Stimulated activated CD4-positive, alpha-beta T cell treated with anti-CD3 and anti-CD28 coated beads, Interleukin-15, amount 100 ng/mL, for 24 hours (primary cell): ENCODE measurements around the gene HTD2.
"Not testable (repeated sequence)": the region's sequence is repeated elsewhere in the genome, so short reads cannot be mapped to it uniquely, and the experiment has no call there.

ENCODE experiments used
- DNase-seq: peaks from one replicate; pipeline ENCODE4 v3.0.0-alpha.2; 2020

The HTD2 gene

DNA sequence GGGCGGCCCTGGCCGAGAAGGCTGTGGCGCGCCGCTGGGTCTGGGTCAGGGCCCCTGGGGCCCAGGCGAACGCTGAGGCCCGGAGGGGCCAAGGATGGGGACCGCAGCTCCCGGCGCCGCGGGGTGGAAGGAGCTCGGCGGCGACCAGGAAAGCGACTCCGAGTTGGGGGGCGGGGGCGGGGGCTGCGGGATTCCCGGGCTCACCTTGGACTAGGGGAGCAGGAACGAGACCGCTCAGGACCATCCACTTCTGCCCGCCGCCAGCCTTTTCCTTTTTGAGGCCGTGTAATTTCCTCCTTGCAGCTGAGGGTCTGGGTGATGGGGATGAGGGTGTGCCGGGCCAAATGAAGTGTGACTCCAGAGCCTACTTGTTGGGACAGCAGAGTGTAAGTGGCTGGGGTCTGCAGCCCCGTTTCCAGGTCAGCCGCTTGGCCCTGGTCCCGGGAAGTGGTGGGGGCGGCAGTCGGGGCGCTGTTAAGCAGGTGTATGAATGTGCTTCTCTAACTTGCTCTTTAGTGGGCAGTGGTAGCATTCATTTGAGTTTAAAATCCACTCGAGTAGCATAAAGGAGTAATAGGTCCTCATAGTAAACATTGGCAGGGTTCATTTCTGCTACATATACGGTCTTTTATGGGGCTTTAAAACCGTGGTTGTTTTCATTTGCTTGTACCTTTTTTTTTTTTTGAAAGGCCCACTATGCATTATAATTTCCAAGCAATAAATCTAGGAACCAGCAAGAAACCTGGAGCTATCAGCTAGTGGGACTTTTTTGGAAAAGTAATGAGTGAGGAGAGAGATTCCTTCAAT lies 27.1 kb downstream of the HTD2 start:
- DNase-seq = peak; percentile 47

DNA sequence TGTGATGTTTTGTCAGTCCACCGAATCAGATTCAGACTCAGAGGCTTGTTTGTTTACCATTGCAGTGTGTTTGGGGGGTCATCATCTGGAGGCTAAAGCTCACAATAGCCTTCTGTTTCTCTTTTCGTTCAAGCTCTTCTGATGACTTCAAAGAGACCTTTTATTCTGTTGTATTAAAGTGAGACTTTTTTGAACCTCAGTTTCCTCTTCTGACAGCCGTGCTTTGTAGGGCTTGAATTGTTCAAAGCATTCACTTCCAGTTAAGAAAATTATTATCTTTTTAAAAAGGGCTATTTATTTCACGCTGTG lies 27.6 kb downstream of the HTD2 start:
- DNase-seq = no peak

DNA sequence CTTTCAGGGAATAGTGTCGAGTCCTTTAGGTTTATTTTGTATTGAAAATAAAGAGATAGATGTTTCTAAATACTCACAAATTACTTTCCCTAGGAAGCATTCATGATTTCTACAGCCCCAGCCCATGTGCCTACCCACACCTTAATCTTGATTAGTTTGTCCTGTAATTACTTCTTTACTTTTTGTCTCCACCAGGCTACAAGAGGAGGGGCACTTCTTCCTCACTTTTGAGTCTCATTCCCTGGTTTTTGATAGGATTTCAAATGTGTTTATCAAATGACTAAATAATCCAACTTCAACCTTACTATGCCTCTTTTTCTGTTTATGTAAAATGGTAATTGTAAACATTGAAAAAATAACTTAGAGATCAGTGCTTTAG lies 28.2 kb downstream of the HTD2 start:
- DNase-seq = no peak

DNA sequence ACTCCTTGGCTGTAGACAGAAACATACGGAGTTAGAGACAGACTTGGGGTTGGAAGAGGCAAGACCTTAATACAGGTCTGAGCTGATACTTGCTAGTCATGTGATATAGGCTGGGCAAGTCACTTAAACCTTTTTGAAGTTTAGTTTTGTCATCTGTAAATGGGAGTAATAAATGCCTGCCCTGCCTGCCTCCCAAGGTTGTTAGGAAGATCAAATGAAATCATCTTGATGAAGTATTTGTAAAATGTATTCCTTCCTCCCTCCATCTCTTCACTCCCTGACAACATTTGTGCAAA lies 29.3 kb downstream of the HTD2 start:
- DNase-seq = no peak

DNA sequence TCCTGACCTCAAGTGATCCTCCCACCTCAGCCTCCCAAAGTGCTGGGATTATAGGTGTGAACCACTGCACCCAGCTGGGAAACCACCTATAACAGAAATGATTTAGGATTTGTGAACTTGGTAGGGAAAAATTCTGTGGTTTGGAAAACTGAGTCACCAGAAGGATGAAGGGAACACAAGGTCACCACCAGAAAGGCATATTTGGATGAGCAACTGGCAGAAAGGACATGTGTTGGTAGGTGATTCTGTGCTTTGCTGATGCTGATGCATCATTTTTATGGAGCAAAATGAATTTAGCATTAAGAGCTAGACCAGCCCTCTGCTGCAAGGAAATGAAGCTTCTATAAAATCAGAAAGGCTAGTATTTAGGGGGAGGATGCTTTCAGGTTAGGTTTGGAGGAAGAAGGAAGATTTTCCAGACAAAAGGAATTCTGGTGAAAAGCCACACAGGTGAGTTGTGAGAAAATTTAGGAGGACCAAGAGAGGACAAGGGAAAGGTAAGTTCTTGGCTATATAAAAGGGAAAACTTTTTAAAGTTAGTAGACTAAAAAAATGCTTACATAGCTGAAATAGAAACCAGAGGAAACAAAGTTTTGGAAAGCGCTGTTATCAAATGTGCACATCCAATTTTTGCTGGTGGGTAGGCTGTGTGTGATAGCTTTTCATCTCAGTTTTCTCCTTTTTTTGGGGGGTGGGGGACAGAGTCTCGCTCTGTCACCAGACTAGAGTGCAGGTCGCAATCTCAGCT lies 30.0 kb downstream of the HTD2 start:
- DNase-seq = no peak

DNA sequence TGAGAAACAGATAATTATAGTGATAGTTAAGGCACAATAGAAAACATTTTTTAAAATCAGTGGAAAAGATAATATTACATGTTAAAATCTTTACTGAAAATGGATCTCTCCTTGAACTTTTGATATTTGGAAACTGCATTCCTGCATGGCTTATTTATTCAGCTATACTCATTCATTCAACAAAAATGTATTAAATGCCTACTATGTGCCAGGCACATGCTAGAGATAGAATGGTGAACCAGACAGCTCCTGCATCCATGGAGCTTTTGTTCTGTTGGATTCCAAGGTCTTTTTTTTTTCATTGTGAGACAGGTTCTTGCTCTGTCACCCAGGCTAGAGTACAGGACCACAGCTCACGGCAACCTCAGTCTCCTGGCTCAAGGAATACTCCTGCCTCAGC lies 30.9 kb downstream of the HTD2 start:
- DNase-seq = no peak

DNA sequence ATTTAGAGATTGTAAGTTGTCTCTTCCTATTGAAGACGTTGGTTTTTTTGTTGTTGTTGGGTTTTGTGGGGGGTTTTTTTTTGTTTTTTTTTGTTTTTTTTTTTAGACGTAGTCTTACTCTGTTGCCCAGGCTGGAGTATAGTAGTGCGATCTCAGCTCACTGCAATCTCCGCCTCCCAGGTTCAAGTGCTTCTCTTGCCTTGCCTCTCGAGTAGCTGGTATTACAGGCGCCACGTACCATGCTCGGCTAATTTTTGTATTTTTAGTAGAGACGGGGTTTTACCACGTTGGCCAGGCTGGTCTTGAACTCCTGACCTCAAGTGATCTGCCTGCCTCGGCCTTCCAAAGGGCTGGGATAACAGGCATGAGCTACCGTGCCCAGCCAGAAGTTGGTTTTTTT lies 32.8 kb downstream of the HTD2 start:
- not testable (repeated sequence) for DNase-seq

DNA sequence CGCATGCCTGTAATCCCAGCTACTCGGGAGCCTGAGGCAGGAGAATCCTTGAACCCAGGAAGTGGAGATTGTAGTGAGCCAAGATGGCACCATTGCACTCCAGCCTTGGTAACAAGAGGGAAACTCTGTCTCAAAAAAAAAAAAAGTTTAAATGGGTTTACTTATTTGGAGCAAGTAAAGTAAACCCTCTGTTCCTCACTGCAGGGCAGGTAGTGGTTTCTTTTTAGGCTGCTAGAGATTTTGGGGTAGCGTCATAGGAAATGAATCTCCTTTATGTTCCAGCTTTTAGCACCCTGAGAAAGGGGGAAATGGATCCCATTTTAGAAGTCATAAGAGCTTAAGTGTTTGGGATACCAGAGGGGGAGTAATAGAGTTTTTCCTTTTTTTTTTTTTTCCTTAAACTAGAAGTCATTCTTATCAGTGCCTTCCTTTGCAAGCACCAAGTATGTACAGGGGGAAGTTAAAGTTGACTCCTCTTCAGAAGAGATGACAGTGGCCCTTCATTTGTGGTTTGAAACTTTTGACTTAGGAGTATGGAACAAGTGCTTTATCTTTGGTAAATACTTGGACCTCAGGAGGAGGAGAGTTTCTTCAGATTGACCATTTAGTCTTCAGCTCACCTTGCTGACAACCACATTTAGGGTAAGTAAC lies 34.4 kb downstream of the HTD2 start:
- no peak for DNase-seq

DNA sequence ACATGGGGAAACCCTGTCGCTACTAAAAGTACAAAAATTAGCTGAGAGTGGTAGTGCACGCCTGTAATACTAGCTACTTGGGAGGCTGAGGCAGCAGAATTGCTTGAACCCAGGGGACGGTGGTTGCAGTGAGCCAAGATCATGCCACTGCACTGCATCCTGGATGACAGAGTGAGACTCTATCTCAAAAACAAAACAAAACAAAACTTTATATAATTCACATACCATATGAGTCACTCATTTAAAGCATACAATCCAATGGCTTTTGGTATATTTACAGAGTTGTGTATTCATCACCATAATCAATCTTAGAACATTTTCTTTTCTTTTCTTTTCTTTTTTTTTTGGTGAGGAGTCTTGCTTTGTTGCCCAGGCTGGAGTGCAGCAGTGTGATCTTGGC lies 35.1 kb downstream of the HTD2 start:
- DNase-seq = no peak

DNA sequence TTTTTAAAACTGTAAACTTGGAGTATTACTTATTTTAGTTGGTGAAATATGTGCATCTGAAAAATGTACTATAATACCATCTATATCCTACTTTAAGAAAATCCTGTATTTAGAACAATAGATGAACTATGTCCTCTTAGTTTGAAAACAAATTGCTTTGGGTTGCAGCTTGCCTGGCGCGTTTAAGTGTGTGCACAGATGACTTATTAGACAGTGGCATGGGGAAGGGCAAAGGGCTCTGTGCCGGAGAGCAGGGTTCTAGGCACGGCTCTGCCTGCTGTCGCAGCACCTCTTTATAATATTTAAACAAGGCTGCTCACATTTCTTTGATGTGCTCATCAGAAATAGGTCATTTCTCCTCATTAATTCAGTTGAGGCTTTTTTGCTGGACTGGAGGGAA lies 36.4 kb downstream of the HTD2 start:
- DNase-seq = no peak

DNA sequence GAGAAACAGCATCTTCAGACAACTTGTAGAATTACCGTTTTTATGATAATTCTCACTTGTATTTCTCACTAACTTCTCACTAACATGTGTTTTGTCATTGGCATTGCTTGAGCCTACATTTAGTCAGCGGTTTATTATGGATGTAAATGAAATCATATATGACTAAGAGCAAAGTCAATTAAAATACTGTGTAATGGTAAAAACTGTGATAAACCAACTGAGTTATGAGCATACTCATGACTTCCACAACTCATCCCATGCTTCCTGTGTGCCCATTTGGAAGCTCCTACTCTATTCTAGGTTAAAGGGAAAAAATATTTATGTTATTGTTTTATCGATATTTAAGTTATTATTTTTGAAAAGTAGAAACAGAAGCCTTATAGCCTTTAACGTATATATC lies 39.1 kb downstream of the HTD2 start:
- DNase-seq = no peak

DNA sequence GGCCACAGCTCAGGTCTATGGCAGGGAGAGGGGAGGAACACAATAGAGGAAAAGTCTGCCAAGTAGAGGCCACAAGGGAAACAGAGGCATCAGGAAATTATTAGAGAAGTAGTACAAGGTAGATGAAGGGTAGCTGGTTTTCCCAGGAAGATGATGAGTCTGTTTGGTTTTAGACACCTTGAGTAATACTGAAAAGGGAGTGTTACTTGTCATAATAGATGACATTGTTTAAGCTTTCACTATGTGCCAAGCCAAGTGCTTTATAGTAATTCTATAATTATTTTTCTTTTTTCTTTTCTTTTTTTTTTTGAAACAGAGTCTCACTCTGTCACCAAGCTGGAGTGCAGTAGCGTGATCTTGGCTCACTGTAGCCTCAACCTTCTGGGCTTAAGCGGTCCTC lies 40.0 kb downstream of the HTD2 start:
- no peak for DNase-seq

DNA sequence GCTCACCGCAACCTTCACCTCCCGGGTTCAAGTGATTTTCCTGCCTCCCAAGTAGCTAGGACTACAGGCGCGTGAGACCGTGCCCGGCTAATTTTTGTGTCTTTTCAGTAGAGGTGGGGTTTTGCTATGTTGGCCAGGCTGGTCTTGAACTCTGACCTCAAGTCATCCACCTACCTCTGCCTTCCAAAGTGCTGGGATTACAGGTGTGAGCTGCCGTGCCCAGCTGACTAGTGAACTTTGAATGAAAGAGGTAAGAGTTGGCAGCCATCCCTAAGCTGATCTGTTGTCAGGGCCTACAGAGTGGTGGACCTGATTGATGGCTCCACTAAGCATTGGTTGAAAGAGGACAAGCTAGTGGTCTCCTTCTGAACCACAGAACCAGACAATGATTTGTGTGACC lies 41.7 kb downstream of the HTD2 start:
- no peak for DNase-seq

DNA sequence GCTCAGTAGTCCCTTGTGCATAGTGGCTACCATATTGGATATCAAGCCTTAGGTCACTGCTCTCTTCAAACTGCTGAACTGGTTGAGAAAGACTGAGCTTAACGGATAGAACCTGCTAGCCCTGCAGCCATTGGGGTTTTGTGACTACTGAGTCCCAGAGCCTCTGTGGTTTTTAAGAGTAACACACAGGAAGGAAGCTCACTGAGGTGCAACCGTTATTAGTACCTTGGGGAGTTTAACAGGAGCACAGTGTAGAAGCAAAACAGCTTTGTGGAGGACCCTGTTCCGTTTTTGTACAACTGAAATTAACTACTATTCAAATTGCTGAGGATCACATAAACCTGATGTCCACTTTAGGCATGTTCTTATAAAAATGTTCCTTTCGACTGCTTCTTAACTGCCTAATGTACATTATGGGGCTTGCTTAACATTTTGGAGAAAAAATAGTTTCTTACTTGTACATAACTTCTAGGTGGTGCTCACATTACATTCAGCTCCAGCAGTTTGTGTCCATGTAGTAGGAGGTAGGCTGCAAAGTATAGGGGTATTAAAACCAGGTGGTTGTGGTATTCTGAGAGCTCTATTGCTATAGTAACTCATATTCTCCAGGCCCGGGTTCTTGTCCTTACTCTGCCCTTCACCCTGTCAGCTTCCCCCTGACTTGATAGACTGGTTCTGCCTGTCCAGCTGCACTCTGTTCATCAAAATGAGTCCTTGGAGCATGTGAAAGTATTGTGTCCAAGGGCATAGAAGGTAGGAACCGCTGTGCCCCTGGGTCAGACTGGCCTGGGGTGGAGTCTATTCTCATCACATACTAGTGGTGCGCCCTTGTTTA lies 43.7 kb downstream of the HTD2 start:
- no peak for DNase-seq

DNA sequence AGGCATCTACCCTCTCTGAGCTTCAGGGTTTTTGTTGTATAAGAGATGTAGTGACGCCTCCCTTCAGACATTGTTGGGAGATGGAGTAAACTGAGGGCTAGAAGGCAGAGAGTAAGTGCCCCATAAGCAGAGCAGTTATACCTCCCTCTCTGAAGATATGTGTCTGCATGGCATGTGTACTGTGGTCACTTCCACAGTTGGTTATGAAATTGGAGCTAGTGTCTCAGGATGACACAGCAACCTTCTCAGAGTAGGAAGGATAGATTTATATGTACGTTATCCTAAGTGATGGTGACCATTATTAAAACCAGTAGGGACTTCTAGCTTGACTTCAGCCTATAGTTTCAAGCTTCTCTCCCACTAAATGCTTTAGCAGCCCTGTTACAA lies 44.3 kb downstream of the HTD2 start:
- DNase-seq = no peak

DNA sequence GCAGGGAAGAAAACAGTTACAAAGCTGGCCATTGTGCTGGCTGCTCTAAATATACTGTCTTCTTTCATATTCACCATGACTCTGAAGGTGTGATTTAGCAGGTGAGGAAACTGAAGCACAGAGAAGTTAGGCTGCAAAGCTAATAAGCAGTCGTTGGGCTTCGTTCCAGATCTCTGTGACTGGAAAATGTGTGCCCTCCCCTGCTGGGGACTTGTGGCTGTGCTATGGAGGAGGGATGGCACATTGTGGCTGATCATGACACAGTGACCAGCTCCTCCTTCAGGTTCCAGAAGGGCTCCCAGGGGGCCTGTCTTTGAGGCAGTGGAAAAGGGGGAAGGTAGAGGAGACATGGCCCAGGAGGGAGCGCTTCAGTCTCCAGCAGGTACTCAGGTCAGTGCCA lies 45.6 kb downstream of the HTD2 start:
- no peak for DNase-seq

DNA sequence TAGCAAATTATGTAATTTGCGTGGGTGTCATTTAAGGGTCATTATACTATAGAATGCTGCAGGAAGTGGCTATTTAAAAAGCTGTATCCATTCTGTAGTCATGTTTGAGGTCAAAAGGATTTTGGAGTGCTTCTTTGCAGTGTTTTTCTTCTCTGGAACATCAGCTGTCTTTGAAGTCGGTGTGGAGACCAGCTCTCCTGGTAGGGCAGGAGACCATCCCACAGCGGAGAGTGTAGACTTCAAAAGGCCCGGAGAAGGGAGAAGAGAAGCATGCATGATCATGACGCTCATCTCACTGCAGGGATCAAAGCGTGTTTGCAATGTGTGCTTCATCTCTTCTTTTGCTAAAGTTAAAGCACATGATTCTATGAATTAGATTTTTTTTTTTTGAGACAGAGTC lies 46.3 kb downstream of the HTD2 start:
- DNase-seq = no peak

DNA sequence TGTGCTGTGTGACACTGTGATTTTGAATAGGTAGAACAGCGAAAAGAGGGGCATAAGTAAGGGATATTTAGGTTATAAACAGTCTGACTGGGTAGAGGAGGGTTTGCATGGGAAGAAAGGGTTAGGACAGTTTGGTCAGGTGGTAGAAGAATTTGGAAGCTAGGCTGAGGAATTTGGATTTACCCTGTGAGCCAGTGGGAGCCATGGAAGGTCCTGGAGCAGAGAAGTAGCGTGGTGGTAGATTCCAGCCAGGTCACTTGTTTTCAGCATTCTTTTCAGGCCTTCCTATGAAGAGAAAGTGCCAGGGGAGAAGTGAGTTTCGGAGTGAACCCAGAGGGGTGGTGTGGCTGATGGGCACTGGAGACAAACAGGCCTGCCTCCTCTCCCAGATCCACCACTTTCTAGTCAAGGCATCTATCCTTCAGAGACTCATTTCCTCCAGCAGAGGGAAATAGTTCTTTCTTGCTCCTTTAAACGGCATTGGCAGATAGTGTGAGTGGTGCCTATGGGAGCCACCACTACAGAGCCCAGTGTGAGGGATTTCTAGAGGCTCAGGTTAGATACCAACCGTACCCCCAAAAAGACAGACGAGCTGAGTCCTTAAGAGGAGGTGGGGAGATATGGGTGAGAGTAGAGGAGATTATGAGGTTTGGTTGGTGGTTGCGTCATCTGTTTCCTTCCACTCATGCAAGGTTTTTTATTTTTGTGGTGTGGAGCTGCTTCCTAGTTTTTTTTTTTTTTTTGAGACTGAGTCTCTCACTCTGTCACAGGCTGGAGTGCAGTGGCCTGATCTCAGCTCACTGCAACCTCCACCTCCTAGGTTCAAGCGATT lies 47.6 kb downstream of the HTD2 start:
- DNase-seq = no peak

DNA sequence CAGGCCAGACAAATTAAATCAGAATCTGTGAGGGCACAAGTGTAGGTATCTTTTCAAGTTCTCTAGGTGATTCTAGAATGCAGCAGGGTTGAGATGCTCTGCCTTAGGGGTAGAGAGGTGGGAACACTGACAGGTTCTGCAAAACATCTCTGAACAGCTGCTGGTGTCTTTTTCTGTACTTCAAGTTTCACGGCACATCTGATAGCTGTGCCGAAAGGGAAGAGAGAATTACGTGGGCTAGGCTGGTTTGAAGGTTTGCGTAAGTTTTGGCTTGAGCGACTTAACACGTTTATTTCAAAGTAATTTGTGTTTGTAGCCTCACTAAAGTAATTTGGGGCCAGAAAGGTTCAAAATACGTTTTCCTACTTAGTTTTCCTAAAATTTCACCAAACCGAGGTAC lies 48.9 kb downstream of the HTD2 start:
- DNase-seq = no peak

DNA sequence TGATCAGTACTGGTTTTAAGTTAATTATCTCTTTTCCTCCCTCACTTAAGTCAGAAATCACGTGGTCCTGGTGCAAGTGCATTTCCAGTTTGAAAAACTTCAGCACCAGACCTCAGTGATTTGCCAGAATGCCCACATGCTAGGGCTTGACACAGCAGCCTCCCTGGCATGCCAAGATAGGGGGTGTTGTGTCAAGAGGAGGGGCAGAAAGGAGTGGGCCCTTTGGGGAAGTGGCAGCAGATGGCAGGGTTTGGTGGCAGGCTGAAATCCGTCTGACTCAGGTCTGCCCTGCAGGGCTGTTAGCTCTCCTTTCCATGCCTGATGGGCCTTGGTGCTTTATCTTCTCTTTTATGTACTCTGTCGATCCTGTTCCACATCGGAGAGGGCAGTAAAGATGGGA lies 49.7 kb downstream of the HTD2 start:
- DNase-seq = no peak

DNA sequence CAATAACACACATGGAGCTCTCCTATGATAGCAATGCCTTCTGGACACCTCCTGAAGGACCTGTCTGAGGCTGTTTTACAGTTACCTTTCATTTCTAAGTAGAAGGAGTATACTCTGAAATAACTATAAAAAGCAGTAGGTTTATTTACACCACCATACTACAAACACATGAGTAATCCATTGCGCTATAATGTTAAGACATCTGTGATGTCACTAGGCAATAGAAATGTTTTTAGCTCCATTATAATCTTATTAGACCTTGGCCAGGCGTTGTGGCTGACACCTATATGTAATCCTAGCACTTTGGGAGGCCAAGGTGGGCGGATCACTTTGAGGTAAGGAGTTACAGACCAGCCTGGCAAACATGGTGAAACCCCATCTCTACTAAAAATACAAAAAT lies 51.1 kb downstream of the HTD2 start:
- DNase-seq = no peak

DNA sequence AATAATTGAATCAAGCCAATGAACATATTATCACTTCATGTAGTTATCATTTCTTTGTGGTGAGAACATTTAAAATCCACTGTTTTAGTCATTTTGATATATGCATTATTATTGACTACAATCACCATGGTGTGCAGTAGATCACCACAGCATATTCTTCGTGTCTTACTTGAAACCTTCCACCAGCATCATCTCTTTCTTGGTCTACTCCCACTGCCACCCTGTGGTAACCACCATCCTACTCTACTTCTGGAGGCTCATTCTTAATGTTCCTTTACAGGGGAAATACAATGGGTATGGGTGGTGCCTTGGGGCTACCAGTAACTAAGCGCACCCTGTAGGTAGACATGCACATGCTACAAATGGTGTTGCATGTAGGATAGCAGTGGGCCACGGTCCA lies 51.8 kb downstream of the HTD2 start:
- no peak for DNase-seq

DNA sequence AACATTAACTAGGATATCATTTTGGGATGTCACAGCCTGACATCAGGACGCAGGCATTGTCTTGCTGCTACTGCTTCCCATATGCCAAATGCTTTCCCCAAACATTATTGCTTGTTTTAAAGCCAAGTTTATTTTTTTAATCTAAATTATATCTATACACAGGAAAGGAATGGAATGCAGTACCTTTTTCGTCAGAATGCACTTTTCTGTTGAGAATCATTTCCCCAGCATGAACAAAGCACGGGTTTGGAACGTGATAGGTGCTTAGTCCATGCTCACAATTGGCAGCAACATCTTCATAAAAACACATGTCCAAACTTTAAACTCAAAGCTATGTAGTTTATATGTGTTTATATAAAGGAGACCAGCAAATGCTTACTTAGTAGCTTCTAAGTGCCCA lies 52.5 kb downstream of the HTD2 start:
- DNase-seq = no peak
